ENCODE data around the gene VAV3.
"Not testable (repeated sequence)": the region's sequence is repeated elsewhere in the genome, so short reads cannot be mapped to it uniquely, and the experiment has no call there.

Gene VAV3

DNA sequence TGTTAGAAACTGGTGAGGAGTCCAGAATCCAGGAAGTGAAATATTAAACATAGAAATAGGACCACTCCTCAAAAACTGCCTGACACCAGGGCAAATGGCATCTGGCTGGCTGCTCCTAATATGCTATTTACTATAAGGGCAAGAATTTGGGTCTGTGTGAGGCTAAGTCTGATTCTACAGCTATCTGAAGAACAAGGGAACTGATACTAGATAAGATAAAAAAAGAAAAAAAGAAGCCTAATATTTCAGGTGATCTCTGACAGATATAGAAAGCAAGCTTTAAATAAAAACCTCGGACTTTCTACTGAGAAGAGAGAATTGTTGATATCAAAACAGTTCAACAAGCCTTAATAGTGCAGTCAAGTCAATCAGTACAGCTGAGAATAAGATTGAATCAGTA is 42.1 kb upstream of the VAV3 start:
- H3K36me3 ChIP-seq (ENCODE audit: control insufficient read depth, low read length) = no peaks in the 10 kb centered on the region
- H3K4me2 ChIP-seq (ENCODE audit: low read length) = no peak overlapping the region
- no peaks in the 10 kb centered on the region for H3K27me3 ChIP-seq (ENCODE audit: control insufficient read depth, low read length)
- H3F3A ChIP-seq (ENCODE audit: control insufficient read depth, insufficient read depth) = no peaks in the 10 kb centered on the region
- H3K4me3 ChIP-seq (ENCODE audit: low read length) = no peak overlapping the region
- peaks cover 7% of the 10 kb centered on the region for H3K4me1 ChIP-seq (ENCODE audit: control insufficient read depth, low read length)
- no peaks in the 10 kb centered on the region for H3K79me2 ChIP-seq (ENCODE audit: control insufficient read depth, low read length)
- H3K9me3 ChIP-seq (ENCODE audit: control insufficient read depth, insufficient read depth, low read length) = no peaks in the 10 kb centered on the region
- no peaks in the 10 kb centered on the region for H3K9me2 ChIP-seq (replicated peaks; ENCODE audit: control insufficient read depth, low read length)
- no peak overlapping the region for H3K27ac ChIP-seq (ENCODE audit: low read depth, low read length)
- TF ChIP-seq EZH2phosphoT487 (IDR thresholded peaks at IDR 0.05; ENCODE audit: borderline replicate concordance, low read length) = no peak
- TF ChIP-seq, protein P1, sequence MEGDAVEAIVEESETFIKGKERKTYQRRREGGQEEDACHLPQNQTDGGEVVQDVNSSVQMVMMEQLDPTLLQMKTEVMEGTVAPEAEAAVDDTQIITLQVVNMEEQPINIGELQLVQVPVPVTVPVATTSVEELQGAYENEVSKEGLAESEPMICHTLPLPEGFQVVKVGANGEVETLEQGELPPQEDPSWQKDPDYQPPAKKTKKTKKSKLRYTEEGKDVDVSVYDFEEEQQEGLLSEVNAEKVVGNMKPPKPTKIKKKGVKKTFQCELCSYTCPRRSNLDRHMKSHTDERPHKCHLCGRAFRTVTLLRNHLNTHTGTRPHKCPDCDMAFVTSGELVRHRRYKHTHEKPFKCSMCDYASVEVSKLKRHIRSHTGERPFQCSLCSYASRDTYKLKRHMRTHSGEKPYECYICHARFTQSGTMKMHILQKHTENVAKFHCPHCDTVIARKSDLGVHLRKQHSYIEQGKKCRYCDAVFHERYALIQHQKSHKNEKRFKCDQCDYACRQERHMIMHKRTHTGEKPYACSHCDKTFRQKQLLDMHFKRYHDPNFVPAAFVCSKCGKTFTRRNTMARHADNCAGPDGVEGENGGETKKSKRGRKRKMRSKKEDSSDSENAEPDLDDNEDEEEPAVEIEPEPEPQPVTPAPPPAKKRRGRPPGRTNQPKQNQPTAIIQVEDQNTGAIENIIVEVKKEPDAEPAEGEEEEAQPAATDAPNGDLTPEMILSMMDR (IDR thresholded peaks at IDR 0.05; ENCODE audit: low read depth, low read length, poor library complexity, severe bottlenecking) = no peak
- no peaks in the 10 kb centered on the region for H4K20me1 ChIP-seq (ENCODE audit: control insufficient read depth, insufficient read depth, low read depth, low read length)

DNA sequence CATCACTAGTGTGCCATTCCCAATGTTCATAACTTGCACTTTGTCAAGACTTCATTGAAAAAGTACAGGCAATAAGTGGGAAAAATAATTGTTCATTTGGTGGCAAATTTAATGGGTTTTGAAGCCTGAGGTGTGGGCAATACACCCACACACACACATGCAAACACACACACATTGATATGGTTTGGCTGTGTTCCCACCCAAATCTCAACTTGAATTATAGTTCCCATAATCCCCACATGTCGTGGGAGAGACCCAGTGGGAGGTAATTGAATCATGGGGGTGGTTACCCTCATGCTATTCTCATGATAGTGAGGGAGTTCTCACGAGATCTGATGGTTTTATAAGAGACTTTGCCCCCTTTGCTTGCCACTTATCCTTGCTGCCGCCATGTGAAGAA is 39.9 kb upstream of the VAV3 start:
- H4K20me1 ChIP-seq (ENCODE audit: control insufficient read depth, insufficient read depth, low read depth, low read length); H3K9me2 ChIP-seq (replicated peaks; ENCODE audit: control insufficient read depth, low read length); H3K4me2 ChIP-seq (ENCODE audit: low read length); H3K79me2 ChIP-seq (ENCODE audit: control insufficient read depth, low read length); H3F3A ChIP-seq (ENCODE audit: control insufficient read depth, insufficient read depth); H3K27ac ChIP-seq (ENCODE audit: low read depth, low read length); H3K4me3 ChIP-seq (ENCODE audit: low read length); H3K9me3 ChIP-seq (ENCODE audit: control insufficient read depth, insufficient read depth, low read length); H3K27me3 ChIP-seq (ENCODE audit: control insufficient read depth, low read length); H3K4me1 ChIP-seq (ENCODE audit: control insufficient read depth, low read length); H3K36me3 ChIP-seq (ENCODE audit: control insufficient read depth, low read length): not testable (repeated sequence)

DNA sequence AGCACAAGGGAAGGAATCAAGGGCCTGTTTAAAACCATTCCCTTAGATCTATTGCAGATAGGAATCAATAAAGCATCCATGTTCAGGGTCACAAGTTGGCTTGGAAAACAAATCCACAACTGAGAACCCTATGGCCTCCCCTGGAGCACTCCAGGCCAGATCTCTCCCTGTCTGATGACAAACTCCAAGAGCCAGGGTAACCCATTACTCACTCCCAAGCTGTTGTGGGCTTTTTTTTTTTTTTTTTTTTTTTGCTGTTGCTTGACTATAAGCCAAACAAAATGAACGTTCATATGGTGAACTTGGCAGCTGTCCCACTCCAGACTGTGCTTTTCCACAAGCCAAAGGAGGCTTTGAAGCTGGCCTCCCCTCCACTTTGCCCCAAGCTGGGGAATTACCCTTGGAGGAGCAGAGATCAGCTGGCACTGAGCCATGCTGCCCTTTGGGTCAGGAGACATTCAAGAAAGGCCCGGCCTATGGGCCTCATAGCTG is 35.7 kb upstream of the VAV3 start:
- no peak overlapping the region for H3K27ac ChIP-seq (ENCODE audit: low read depth, low read length)
- no peaks in the 10 kb centered on the region for H3K79me2 ChIP-seq (ENCODE audit: control insufficient read depth, low read length)

DNA sequence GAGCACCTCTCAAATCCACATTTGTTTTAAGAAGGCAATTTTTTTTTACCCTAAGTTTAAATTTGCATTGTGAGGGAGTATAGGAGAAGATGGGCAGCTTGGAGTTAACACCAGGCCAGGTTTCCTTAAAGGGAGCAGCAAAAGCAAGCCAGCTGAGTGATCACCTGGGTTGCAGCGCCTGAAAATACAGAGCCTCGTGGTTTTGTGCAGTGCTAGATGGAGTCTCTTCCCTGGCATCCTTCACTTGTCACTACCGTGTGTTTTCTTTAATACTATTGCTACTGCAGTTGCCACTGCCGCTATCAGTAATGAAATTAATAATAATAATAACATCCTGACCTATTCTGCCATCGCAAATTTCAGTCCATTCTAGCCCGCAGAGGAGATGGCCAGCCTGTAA is 35.2 kb upstream of the VAV3 start:
- no peak overlapping the region for H3K27ac ChIP-seq (ENCODE audit: low read depth, low read length)
- H3K79me2 ChIP-seq (ENCODE audit: control insufficient read depth, low read length) = no peaks in the 10 kb centered on the region

More for the DNA sequence above, 35.7 kb upstream of the VAV3 start:
- Histone ChIP-seq H3K4me2 (ENCODE audit: low read length) (no peak overlapping the region), H3K36me3 (ENCODE audit: control insufficient read depth, low read length) (no peaks in the 10 kb centered on the region), H3K9me2 (replicated peaks; ENCODE audit: control insufficient read depth, low read length) (no peaks in the 10 kb centered on the region), H3K9me3 (ENCODE audit: control insufficient read depth, insufficient read depth, low read length) (no peaks in the 10 kb centered on the region), H3F3A (ENCODE audit: control insufficient read depth, insufficient read depth) (no peaks in the 10 kb centered on the region), H3K27me3 (ENCODE audit: control insufficient read depth, low read length) (no peaks in the 10 kb centered on the region), H4K20me1 (ENCODE audit: control insufficient read depth, insufficient read depth, low read depth, low read length) (no peaks in the 10 kb centered on the region), H3K4me1 (ENCODE audit: control insufficient read depth, low read length) (no peaks in the 10 kb centered on the region), H3K4me3 (ENCODE audit: low read length) (no peak overlapping the region)
- TF ChIP-seq, protein P1 (IDR thresholded peaks at IDR 0.05; ENCODE audit: low read depth, low read length, poor library complexity, severe bottlenecking) = no peak
- no peak for TF ChIP-seq EZH2phosphoT487 (IDR thresholded peaks at IDR 0.05; ENCODE audit: borderline replicate concordance, low read length)

More for the DNA sequence above, 35.2 kb upstream of the VAV3 start:
- H3F3A ChIP-seq (ENCODE audit: control insufficient read depth, insufficient read depth) = no peaks in the 10 kb centered on the region
- no peaks in the 10 kb centered on the region for H4K20me1 ChIP-seq (ENCODE audit: control insufficient read depth, insufficient read depth, low read depth, low read length)
- no peaks in the 10 kb centered on the region for H3K9me2 ChIP-seq (replicated peaks; ENCODE audit: control insufficient read depth, low read length)
- H3K4me1 ChIP-seq (ENCODE audit: control insufficient read depth, low read length) = no peaks in the 10 kb centered on the region
- no peaks in the 10 kb centered on the region for H3K36me3 ChIP-seq (ENCODE audit: control insufficient read depth, low read length)
- no peaks in the 10 kb centered on the region for H3K27me3 ChIP-seq (ENCODE audit: control insufficient read depth, low read length)
- H3K4me3 ChIP-seq (ENCODE audit: low read length) = no peak overlapping the region
- no peak overlapping the region for H3K4me2 ChIP-seq (ENCODE audit: low read length)
- H3K9me3 ChIP-seq (ENCODE audit: control insufficient read depth, insufficient read depth, low read length) = no peaks in the 10 kb centered on the region
- TF ChIP-seq EZH2phosphoT487 (IDR thresholded peaks at IDR 0.05; ENCODE audit: borderline replicate concordance, low read length) = no peak
- TF ChIP-seq, protein P1 (IDR thresholded peaks at IDR 0.05; ENCODE audit: low read depth, low read length, poor library complexity, severe bottlenecking) = no peak
